Erythroblast (primary cell): Measurements from ENCODE around the gene RTL5.

Source experiments
- GATA1 ChIP-seq: IDR thresholded peaks from 2 replicates; pipeline ENCODE4 v1.6.1; 2011; ENCODE audit warnings: low read depth, mild to moderate bottlenecking, control low read depth, low read length, moderate library complexity
- POLR2A ChIP-seq: IDR thresholded peaks from 2 replicates; pipeline ENCODE4 v1.6.1; 2011; ENCODE audit warnings: mild to moderate bottlenecking, low read length

GRCh38 chrX:72128183-72128834, 3.4 kb downstream of the RTL5 start:
- TF ChIP-seq POLR2A (no peak), GATA1 (no peak)
